Endothelial cell of umbilical vein (primary cell): ENCODE data around the gene SLC15A1. TPM values are rescaled to one million over a fixed set of nuclear protein-coding genes. Genes with fewer than 3 reads are reported as not detected.

Source experiments
- BruUV-seq: library from RNA; stranded (reverse); fragments of 400-500 nt; replicated peaks from 2 replicates; lab custom pipeline; 2021; lab: Mats Ljungman, UMichigan
- CTCF ChIA-PET: fragments of 300-600, 350-600 bp; sonication (Branson Sonifier 250); formaldehyde crosslinking; loops from one replicate; lab custom pipeline; 2021; ENCODE audit warnings: antibody characterized with exemption, inconsistent platforms; lab: Charles Lee
- POLR2A ChIA-PET: fragments of 300-600, 350-600 bp; sonication (Branson Sonifier 250); formaldehyde crosslinking; loops from one replicate; lab custom pipeline; 2021; ENCODE audit warnings: antibody characterized with exemption, inconsistent platforms; lab: Charles Lee
- DNase-seq: peaks from one replicate; pipeline ENCODE4 v3.0.0-alpha.2; 2011; ENCODE audit warnings: low read depth, low spot score
- FAIRE-seq: peaks from 2 replicates; lab custom pipeline; 2011; peaks lifted over from hg19 to GRCh38; lab: Jason Lieb, UNC
- H2AFZ ChIP-seq: 2 replicates; pipeline ENCODE4 v1.6.0; 2012; ENCODE audit warnings: low read depth, low read length, control low read depth, inconsistent platforms
- H3K27ac ChIP-seq: 2 replicates; pipeline ENCODE4 v1.5.1; 2011; ENCODE audit warnings: low read depth, mild to moderate bottlenecking, control low read depth, low read length, moderate library complexity; ENCODE audit not compliant: insufficient read depth
- H3K27me3 ChIP-seq, 2 experiments: 2 replicates each; pipeline versions ENCODE4 v1.6.0 to v1.6.1; 2011; ENCODE audit warnings: low read length in 2 of 2, mixed read lengths in 1 of 2; ENCODE audit not compliant: control insufficient read depth in 2 of 2, insufficient read depth in 2 of 2
- H3K36me3 ChIP-seq, 2 experiments: 2 replicates in 1 of 2; 3 replicates in 1 of 2; pipeline ENCODE4 v1.5.1; 2011; ENCODE audit warnings: low read length in 2 of 2, mild to moderate bottlenecking in 1 of 2, moderate library complexity in 1 of 2; ENCODE audit not compliant: control insufficient read depth in 2 of 2, insufficient read depth in 2 of 2; ENCODE audit errors: extremely low read depth in 1 of 2
- H3K4me1 ChIP-seq: 3 replicates; pipeline ENCODE4 v1.5.1; 2011; ENCODE audit warnings: mild to moderate bottlenecking, low read length; ENCODE audit not compliant: control insufficient read depth, insufficient read depth; ENCODE audit errors: extremely low read depth
- H3K4me2 ChIP-seq: 2 replicates; pipeline ENCODE4 v1.6.1; 2011; ENCODE audit warnings: low read length, control low read depth, mixed read lengths; ENCODE audit not compliant: insufficient read depth
- H3K4me3 ChIP-seq, 3 experiments: fragments of 200-600 bp in 1 of 3; sonication (generic), shearing (Covaris generic) in 1 of 3; replicated peaks in 1 of 3; 2 replicates each; pipeline ENCODE4 v1.5.1; 2011 to 2016; ENCODE audit warnings: control low read depth in 3 of 3, low read length in 3 of 3, mild to moderate bottlenecking in 2 of 3, inconsistent platforms in 1 of 3, low read depth in 1 of 3, moderate library complexity in 1 of 3; ENCODE audit not compliant: insufficient read depth in 1 of 3
- H3K79me2 ChIP-seq: 2 replicates; pipeline ENCODE4 v1.6.0; 2012; ENCODE audit warnings: low read length, inconsistent platforms; ENCODE audit not compliant: control insufficient read depth, insufficient read depth
- H3K9ac ChIP-seq: replicated peaks from 2 replicates; pipeline ENCODE3; 2011; ENCODE audit warnings: low read length, control low read depth; ENCODE audit not compliant: insufficient read depth; ENCODE audit errors: extremely low read depth
- H3K9me1 ChIP-seq: replicated peaks from 3 replicates; pipeline ENCODE4 v1.6.0; 2011; ENCODE audit warnings: mild to moderate bottlenecking, low read length; ENCODE audit not compliant: control insufficient read depth, insufficient read depth; ENCODE audit errors: extremely low read depth
- H3K9me3 ChIP-seq: replicated peaks from 2 replicates; pipeline ENCODE4 v1.5.1; 2012; ENCODE audit warnings: low read length, inconsistent platforms; ENCODE audit not compliant: control insufficient read depth, insufficient read depth
- H4K20me1 ChIP-seq: replicated peaks from 2 replicates; pipeline ENCODE3; 2011; ENCODE audit warnings: mild to moderate bottlenecking, low read length; ENCODE audit not compliant: control insufficient read depth, insufficient read depth; ENCODE audit errors: extremely low read depth
- EZH2 ChIP-seq: IDR thresholded peaks from 2 replicates; pipeline ENCODE4 v1.6.1; 2012; ENCODE audit warnings: borderline replicate concordance, low read depth, mild to moderate bottlenecking, moderate library complexity, low read length, inconsistent platforms; ENCODE audit not compliant: severe bottlenecking
- JUN ChIP-seq: IDR thresholded peaks from 2 replicates; pipeline ENCODE4 v1.6.1; 2011; ENCODE audit warnings: borderline replicate concordance, low read depth; ENCODE audit not compliant: insufficient read length, insufficient read depth
- POLR2AphosphoS5 ChIP-seq: IDR thresholded peaks from 2 replicates; pipeline ENCODE4 v1.6.1; 2012; ENCODE audit warnings: low read depth, mild to moderate bottlenecking, control low read depth, low read length, moderate library complexity; ENCODE audit not compliant: insufficient read depth
- dilution Hi-C: fragments of 300-500 bp; cut with MboI; formaldehyde crosslinking; loops from one replicate; pipeline ENCODE4 v1.15.0; 2019; ENCODE audit warnings: low sequenced_read_pairs; ENCODE audit not compliant: extremely low pct_ligation_motif_present
- intact Hi-C: fragments of 100-400 bp; cut with micrococcal nuclease; formaldehyde crosslinking; loops from one replicate; pipeline ENCODE4 v1.10.0; 2022
- polyA plus RNA-seq, 4 experiments: library from polyadenylated mRNA; depleted of rRNA in 3 of 4; stranded (reverse) in 3 of 4; unstranded in 1 of 4; fragments of >200 nt; gene quantifications; 2 replicates each; pipeline versions ENCODE4 v1.2.1 to v1.2.3, GENCODE V29; 2011 to 2012; ENCODE audit warnings: missing spikeins in 1 of 4
- total RNA-seq: library from RNA; stranded (reverse); gene quantifications from 2 replicates; pipeline ENCODE4 v1.2.3, GENCODE V29; 2021
- TF ChIP-seq, protein P1 (sequence below), 2 donors: IDR thresholded peaks; 1 replicate in 1 of 2; 2 replicates in 1 of 2; pipeline ENCODE4 v1.5.1; 2011; ENCODE audit warnings: low read length in 2 of 2, mild to moderate bottlenecking in 2 of 2, moderate library complexity in 2 of 2, control low read depth in 1 of 2, inconsistent platforms in 1 of 2, low read depth in 1 of 2; ENCODE audit not compliant: insufficient read depth in 1 of 2; ENCODE audit errors: extremely low read depth in 1 of 2

The SLC15A1 gene
- total and polyA plus RNA-seq, 2 donors (not counting 3 experiments of a cell fraction or from before 2014, with no cell fraction given): not detected

DNA sequence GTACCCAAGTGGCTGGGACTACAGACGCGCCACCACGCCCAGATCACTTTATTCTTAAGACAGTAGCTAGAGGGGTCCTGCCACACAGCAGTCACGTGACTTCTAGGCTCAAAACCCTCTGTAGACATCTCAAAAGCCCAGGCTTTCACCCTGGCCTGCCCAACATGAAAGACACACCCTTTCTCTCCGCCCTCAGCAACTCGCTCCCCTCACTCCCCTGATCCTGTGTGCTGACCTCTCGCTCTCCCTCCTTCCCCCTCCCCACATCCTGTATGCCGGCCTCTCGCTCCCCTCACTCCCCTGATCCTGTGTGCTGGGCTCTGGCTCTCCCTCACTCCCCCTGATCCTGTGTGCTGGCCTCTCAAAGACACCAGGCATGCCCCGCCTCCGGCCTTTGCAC, 77.4 kb downstream of the SLC15A1 start:
- Histone ChIP-seq H4K20me1 (no peaks in the 10 kb centered on the region), H3K27ac (no peak overlapping the region), H3K9me3 (no peaks in the 10 kb centered on the region), H2AFZ (no peak overlapping the region), H3K4me3 (no peak overlapping the region), H3K9me1 (no peaks in the 10 kb centered on the region), H3K9ac (no peak overlapping the region), H3K4me1 (no peaks in the 10 kb centered on the region), H3K4me2 (no peak overlapping the region), H3K36me3 (no peaks in the 10 kb centered on the region), H3K79me2 (no peaks in the 10 kb centered on the region), H3K27me3 (peaks cover 0 to 2% of the 10 kb centered on the region in 2 experiments)
- dilution Hi-C loops: no loop called here
- ChIA-PET POLR2A (no interaction called here), CTCF (no interaction called here)
- TF ChIP-seq, protein P1, sequence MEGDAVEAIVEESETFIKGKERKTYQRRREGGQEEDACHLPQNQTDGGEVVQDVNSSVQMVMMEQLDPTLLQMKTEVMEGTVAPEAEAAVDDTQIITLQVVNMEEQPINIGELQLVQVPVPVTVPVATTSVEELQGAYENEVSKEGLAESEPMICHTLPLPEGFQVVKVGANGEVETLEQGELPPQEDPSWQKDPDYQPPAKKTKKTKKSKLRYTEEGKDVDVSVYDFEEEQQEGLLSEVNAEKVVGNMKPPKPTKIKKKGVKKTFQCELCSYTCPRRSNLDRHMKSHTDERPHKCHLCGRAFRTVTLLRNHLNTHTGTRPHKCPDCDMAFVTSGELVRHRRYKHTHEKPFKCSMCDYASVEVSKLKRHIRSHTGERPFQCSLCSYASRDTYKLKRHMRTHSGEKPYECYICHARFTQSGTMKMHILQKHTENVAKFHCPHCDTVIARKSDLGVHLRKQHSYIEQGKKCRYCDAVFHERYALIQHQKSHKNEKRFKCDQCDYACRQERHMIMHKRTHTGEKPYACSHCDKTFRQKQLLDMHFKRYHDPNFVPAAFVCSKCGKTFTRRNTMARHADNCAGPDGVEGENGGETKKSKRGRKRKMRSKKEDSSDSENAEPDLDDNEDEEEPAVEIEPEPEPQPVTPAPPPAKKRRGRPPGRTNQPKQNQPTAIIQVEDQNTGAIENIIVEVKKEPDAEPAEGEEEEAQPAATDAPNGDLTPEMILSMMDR (IDR thresholded peaks at IDR 0.05; ENCODE audit: extremely low read depth in 1 of 2, insufficient read depth in 1 of 2, low read depth in 1 of 2, low read length in 2 of 2): no peak
- TF ChIP-seq POLR2AphosphoS5 (no peak), JUN (no peak), EZH2 (no peak)
- FAIRE-seq (no peak), DNase-seq (no peak)
- intact Hi-C loops: no loop called here
- BruUV-seq: no TSS peak
